Myocyte (in vitro differentiated cells): ENCODE results near the gene MED26. TPM values are rescaled to one million over a fixed set of nuclear protein-coding genes. Genes with fewer than 3 reads are reported as not detected.

Source experiments
- total RNA-seq: library from RNA; depleted of rRNA; stranded (reverse); fragments of >200 nt; gene quantifications from 2 replicates; pipeline ENCODE4 v1.2.3, GENCODE V29; 2014

Gene MED26
- total RNA-seq, 1 donor from 2014 or later = 9.2 TPM

Other genes with a start within 250 kb of the MED26 start
- gene EPS15L1, start 156.2 kb downstream of the MED26 start, total RNA-seq = 7.3 and 8.3 TPM in 2 replicates
- gene CALR3, start 132.0 kb downstream of the MED26 start, total RNA-seq = not detected in 2 replicates
- 4.9 TPM in 2 replicates for gene C19orf44, start 131.8 kb downstream of the MED26 start, total RNA-seq
- 6.4 and 6.8 TPM in 2 replicates for gene CHERP, start 85.8 kb downstream of the MED26 start, total RNA-seq
- 33.2 and 34.5 TPM in 2 replicates for gene SLC35E1, start 55.8 kb downstream of the MED26 start, total RNA-seq
- 60.3 and 64.9 TPM in 2 replicates for gene SMIM7, start 31.9 kb upstream of the MED26 start, total RNA-seq
- 128 and 135 TPM in 2 replicates for gene TMEM38A, start 32.9 kb upstream of the MED26 start, total RNA-seq
- gene NWD1, start 91.6 kb upstream of the MED26 start, total RNA-seq = 0.05 TPM in 2 replicates
- 19.8 and 22.2 TPM in 2 replicates for gene SIN3B, start 201.2 kb upstream of the MED26 start, total RNA-seq